Stimulated activated CD4-positive, alpha-beta T cell treated with anti-CD3 and anti-CD28 coated beads, Interleukin-12 subunit alpha, Interleukin-12 subunit beta, amount 100 ng/mL, for 4 hours (primary cell): ENCODE data around the gene VCAN.

Experiments
- DNase-seq: peaks from one replicate; pipeline ENCODE4 v3.0.0-alpha.2; 2020

Gene VCAN

DNA sequence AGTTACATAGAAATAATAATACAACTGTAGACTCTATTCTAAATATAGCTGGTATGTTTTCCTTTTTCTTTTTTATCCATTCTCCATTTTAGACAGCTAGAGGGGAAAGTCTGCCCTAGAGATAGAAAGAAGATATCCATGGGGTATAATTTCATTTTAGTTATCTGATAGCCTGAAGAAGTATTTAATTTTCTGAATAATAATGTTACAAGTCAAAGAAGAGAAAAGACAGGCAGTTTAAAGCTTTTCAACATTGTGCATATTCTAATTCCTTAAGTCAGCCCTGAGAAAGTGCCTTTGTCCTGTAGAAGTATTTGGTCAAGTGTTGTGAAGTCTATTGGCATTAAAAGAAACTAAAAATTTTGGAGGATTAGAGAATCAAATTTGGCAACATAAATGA, 2.5 kb upstream of the VCAN start:
- no peak for DNase-seq

DNA sequence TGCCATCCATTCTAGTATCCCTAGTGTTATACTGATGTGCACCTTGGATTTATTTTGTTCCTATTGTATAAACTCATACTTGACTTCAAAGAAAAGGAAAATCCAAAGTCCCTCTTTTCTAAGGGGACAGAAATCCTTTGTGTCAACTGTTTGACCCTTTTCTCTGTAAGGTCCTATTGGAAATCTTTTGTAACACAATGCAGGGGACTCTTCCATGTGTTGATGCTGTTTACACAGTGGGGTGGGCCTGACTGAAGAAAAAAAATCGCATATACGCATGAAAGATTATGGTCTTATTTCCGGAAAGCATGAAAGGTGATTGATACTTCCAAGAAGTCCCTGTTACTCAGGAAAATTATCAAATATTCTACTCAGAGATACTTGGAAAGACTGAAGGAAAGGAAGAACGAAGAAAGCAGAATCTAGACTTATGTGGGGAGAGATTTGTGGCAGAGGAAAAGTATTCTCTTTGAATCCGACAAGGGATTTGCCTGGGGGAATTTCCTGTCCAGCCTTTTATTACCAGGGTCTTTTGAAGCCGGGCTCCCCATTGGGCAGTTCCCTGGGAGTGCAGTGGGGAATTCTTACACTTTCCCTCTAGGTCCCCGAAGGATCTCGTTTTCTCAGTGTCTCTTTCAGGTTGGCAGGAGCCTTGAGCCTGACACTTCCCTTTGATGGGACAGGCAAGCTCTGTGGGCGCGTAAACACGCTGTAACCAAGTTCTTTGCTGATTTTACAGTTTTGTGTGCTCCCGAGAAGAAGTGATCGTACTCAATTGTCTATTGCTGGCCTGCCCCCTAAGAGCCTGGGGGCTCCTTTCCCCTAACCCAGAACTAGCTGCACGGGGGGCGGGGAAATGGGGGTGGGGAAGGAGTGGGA, 779 bp upstream of the VCAN start:
- no peak for DNase-seq

DNA sequence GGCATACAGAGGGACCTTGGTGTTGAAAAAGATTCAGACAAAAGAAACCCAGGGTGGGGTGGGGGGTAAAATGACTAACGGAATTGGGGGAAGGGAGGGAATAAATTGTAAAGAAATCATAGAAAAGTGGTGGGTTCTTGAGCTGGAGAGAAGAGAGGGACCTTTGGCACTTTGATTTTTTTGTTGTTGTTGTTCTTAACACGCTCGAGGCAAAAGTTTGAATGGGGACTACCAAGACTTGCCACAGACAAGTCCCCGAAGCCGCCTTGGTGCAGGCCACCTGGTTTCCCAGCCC, 616 bp downstream of the VCAN start:
- no peak for DNase-seq

- DNase-seq: no peak
Measured at GRCh38 chr5:83472508-83473345, 1.2 kb downstream of the VCAN start.

- DNase-seq: peak; percentile 42
Measured at GRCh38 chr5:83473346-83474160, 2.0 kb downstream of the VCAN start.

DNA sequence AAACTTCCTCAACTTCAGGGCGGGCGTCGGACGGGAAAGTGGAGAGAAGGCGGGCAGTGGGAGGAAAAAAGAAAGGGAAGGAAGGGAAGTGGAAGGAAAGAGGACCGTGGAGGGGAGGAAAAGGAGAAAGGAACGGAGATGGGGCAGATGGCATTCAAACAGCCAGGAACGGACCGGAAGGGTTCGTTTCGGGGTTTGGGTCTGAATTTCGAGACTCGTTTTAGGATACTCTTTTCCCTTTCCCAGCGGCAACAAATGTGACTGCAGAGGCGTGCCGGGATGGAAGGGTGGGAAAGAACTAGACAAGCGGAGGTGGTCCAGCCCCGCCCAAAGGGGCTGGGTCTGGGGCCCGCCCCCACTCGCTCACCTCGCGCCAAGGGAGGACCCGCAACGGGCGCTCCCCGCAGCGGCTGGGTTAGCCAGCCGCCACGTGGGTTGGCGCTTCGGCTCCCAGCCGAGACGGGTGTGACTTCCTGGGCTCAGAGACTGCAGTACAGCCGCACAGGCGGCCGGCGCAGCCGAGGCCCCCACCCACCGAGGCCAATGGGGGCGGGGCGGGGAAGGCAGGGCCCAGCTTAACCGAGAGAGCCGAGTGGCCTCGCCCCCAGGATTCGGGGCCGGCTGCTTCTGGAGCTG, 2.7 kb downstream of the VCAN start:
- no peak for DNase-seq

GRCh38 chr5:83474991-83475390, 3.4 kb downstream of the VCAN start:
- no peak for DNase-seq

GRCh38 chr5:83475391-83475863, 3.9 kb downstream of the VCAN start:
- no peak for DNase-seq

DNA sequence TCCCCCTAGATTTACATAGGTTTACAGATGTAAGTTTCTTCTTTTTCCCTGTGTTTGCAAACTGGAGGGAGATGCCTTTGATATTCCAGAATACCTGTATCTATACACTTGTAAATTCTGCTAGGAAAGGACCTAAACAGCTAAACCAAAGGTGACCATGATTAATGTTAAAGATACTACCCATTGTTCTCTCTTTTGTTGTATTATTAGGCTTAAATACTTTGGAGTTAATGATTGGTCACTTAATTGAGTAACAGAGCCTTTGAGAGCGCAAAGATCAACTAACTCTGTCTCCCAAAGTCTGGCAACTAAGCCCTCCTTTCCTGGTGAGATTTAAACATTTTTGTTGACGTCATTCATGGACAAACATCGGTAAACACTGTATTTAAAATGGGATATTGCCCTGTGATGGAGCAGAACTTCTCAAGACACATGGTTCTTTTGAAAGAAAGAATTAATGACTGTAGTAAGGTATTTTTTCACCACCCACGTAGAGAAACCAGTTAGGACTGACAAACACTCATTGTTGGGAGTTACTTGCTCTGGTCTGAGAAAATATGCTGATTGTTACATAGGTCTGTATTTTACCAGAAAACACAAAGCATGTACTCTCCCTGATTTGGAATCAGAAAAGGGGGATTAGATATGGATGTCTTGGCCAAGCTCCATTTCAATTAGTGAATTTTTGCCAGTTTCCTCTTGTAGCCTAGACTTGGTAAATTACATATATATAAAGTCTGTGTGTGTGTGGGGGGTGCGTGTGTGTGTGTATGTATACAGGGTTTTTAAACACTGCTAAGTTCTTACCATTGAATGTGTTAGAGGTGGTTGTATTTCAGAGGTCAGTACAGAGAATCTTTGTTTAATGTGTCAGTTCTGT, 4.6 kb downstream of the VCAN start:
- DNase-seq: no peak

GRCh38 chr5:83482961-83483360, 11.4 kb downstream of the VCAN start:
- DNase-seq: no peak

DNA sequence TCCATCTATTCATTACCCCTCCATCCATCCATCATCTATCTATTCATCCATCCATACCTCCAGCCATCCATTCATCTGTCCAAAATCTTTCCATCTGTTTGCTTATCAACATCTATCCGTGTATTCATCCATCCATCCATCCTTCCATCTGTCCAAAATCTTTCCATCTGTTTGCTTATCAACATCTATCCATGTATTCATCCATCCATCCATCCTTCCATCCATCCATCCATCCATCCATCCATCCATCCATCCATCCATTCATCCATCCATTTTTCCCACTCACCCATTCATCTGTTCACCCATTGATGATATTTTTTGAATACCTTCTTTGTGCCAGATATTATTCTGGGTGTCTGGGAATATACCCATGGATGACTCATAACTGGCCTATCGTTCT, 12.8 kb downstream of the VCAN start:
- no peak for DNase-seq

DNA sequence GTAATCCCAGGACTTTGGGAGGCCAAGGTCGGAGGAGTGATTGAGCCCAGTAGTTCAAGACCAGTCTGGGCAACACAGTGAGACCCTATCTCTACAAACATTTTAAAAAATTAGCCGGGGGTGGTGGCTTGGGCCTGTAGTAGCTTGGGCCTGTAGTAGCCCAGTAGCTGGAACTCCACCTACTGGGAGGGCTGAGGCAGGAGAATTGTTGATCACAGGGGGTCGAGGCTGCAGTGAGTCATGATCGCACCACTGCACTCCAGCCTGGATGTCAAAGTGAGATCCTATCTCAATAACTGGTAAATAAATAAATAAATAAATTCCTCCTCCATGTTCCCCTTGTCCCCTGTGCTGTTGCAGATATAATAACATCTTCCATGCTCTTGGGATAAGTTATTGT, 14.3 kb downstream of the VCAN start:
- DNase-seq: no peak

- no peak for DNase-seq
Measured at GRCh38 chr5:83487155-83487554, 15.6 kb downstream of the VCAN start.

- no peak for DNase-seq
Measured at GRCh38 chr5:83488271-83488670, 16.7 kb downstream of the VCAN start.

DNA sequence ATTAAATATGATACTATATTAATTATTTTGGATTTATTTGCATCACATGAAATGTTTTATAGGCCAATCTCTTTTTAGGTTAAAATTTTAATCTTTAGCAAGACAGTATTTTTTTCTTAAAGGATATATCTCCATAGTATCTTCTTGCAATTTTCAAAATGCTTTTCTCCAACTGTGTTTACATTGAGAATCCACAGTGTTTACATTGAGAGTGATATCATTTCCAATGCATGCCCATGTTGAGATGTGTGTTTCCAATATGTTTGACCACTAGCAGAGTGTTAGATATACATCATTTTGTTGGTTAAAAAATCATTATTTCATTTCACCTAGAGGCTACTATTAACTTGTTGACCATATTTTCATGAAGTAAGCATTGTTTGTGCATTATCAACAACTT, 17.3 kb downstream of the VCAN start:
- DNase-seq: no peak

DNA sequence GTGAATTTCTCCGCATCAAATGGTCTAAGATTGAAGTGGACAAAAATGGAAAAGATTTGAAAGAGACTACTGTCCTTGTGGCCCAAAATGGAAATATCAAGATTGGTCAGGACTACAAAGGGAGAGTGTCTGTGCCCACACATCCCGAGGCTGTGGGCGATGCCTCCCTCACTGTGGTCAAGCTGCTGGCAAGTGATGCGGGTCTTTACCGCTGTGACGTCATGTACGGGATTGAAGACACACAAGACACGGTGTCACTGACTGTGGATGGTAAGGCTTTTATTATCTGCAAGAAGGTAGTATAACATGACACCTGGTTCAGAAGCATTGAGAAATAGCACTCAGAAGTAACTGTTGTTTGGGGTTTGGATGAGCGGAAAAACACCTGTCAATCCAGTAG, 18.7 kb downstream of the VCAN start:
- DNase-seq: no peak

DNA sequence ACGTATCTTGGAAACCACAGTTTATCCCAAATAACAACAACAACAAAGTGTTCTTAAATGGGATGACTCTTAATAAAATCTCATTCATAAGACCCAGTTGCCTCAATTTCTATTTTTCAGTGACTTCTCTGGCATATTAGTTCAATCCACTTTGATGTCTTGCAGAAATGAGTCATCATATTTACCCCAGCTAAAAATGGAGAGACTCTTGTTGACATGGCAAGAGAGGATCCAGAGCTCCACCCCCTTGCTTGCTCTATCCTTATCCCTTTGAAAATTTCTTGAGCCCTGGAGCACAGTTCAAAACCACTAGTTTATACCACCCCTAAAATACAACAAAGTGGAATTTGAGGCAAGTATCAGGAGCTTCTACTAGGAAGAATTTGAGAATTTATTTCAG, 20.8 kb downstream of the VCAN start:
- DNase-seq: no peak

DNA sequence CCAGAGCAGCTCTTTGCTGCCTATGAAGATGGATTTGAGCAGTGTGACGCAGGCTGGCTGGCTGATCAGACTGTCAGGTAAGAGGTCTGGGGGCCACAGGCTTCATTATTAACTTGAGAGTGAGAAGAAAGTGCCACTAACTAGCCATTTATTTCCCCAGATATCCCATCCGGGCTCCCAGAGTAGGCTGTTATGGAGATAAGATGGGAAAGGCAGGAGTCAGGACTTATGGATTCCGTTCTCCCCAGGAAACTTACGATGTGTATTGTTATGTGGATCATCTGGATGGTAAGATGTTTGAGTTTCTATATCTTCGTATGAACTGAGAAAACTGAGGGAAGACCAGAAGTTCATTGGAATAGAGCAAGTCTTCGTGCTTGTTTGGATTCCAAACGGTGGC, 22.1 kb downstream of the VCAN start:
- DNase-seq: no peak

DNA sequence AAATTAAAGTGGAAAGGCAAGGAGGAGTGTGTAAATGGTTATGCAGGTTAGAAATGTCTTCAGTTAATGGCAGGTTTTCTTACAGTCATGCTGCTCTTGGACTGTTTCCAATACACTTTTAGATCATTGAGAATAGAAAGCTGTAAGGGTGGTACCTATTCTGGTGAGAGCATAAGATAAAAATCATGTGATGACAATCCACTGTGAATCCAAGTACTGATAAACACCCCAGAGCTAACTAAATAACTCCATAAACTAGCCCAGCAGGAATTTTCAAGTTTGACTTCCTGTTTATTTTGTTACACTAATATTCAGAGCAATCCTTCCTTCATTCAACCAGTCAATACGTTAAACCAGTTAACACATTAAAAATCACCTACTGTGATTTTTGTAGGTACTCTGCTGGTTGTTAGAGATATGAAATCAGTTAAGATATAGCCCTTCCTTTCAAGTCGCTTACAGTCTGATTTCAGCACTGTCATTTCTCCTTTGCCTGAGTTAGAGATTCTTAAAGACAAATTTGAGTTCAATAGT, 22.6 kb downstream of the VCAN start:
- DNase-seq: no peak

- DNase-seq: no peak
Measured at GRCh38 chr5:83494666-83495065, 23.1 kb downstream of the VCAN start.

GRCh38 chr5:83496626-83497025, 25.1 kb downstream of the VCAN start:
- no peak for DNase-seq

GRCh38 chr5:83498585-83498984, 27.0 kb downstream of the VCAN start:
- DNase-seq: no peak
